ENCODE results near the gene KCNQ1.

GRCh38 chr11:2522631-2523255 lies 77.9 kb downstream of the KCNQ1 start:
- TF ChIP-seq POLR2AphosphoS5 (IDR thresholded peaks at IDR 0.05; ENCODE audit: low read depth, low read length) = no peak
- TF ChIP-seq POLR2A (IDR thresholded peaks at IDR 0.05; ENCODE audit: low read depth, low read length) = no peak
- no peak for TF ChIP-seq TAF1 (IDR thresholded peaks at IDR 0.05; ENCODE audit: borderline replicate concordance, low read depth, low read length)

Measured in GM12892 (cell line).